Progenitor cell of endocrine pancreas (in vitro differentiated cells): Measurements from ENCODE around the gene ZNF444. TPM values are rescaled to one million over a fixed set of nuclear protein-coding genes. Genes with fewer than 3 reads are reported as not detected.
A peak's percentile ranks its signal among the peaks of the same experiment; 100 is the strongest.

Experiments
- DNase-seq: peaks from one replicate; pipeline ENCODE4 v3.0.0; 2021; ENCODE audit warnings: low spot score; ENCODE audit not compliant: unreplicated experiment
- H3K27ac Mint-ChIP-seq: 2 replicates; pipeline ENCODE4 v1.8.0; 2021; ENCODE audit warnings: mild to moderate bottlenecking, moderate library complexity, mixed read lengths
- H3K27me3 Mint-ChIP-seq: 2 replicates; pipeline ENCODE4 v1.8.0; 2021; ENCODE audit warnings: mixed read lengths
- H3K36me3 Mint-ChIP-seq: 2 replicates; pipeline ENCODE4 v1.8.0; 2022; ENCODE audit warnings: mixed read lengths; ENCODE audit not compliant: insufficient read depth
- H3K4me1 Mint-ChIP-seq: 2 replicates; pipeline ENCODE4 v1.8.0; 2021; ENCODE audit warnings: low read depth, mixed read lengths
- H3K4me3 Mint-ChIP-seq: 2 replicates; pipeline ENCODE4 v1.8.0; 2021; ENCODE audit warnings: low read depth, mild to moderate bottlenecking, moderate library complexity, mixed read lengths
- H3K9me3 Mint-ChIP-seq: 2 replicates; pipeline ENCODE4 v1.8.0; 2021; ENCODE audit warnings: low read depth, mixed read lengths
- CTCF ChIP-seq: fragments of 200-600 bp; sonication (generic); IDR thresholded peaks from one replicate; pipeline ENCODE4 v1.5.0; 2021; ENCODE audit warnings: antibody characterized with exemption, mild to moderate bottlenecking; ENCODE audit not compliant: unreplicated experiment
- total RNA-seq: library from RNA; stranded (reverse); gene quantifications from 2 replicates; pipeline ENCODE4 v1.2.1, GENCODE V29; 2021

ZNF444 gene
- total RNA-seq, 1 donor from 2014 or later = 132 TPM

GRCh38 chr19:56139847-56140582 lies 1.1 kb upstream of the ZNF444 start:
- Mint-ChIP-seq H3K27me3 (no peaks in the 10 kb centered on the region), H3K27ac (peak overlapping the region; percentile 97), H3K4me3 (peak overlapping the region; percentile 83), H3K4me1 (peaks cover 40% of the 10 kb centered on the region), H3K9me3 (no peaks in the 10 kb centered on the region), H3K36me3 (peaks cover 2% of the 10 kb centered on the region)
- no peak for DNase-seq
- TF ChIP-seq CTCF = no peak

GRCh38 chr19:56141417-56141993 lies 418 bp downstream of the ZNF444 start:
- TF ChIP-seq CTCF = no peak
- peaks cover 2% of the 10 kb centered on the region for H3K36me3 Mint-ChIP-seq
- H3K4me3 Mint-ChIP-seq = peak overlapping the region; percentile 83
- H3K4me1 Mint-ChIP-seq = peaks cover 37% of the 10 kb centered on the region
- no peaks in the 10 kb centered on the region for H3K9me3 Mint-ChIP-seq
- H3K27ac Mint-ChIP-seq = peak overlapping the region; percentile 99
- H3K27me3 Mint-ChIP-seq = no peaks in the 10 kb centered on the region
- peak; percentile 27 for DNase-seq

- Mint-ChIP-seq H3K36me3 (peaks cover 2% of the 10 kb centered on the region), H3K27me3 (no peaks in the 10 kb centered on the region), H3K9me3 (no peaks in the 10 kb centered on the region), H3K4me1 (peaks cover 37% of the 10 kb centered on the region), H3K4me3 (peak overlapping the region; percentile 83), H3K27ac (peak overlapping the region; percentile 99)
- TF ChIP-seq CTCF = no peak
- peak; percentile 41 for DNase-seq
These were observed 1.1 kb downstream of the ZNF444 start for GRCh38 chr19:56142087-56142787.

- Mint-ChIP-seq H3K27me3 (no peaks in the 10 kb centered on the region), H3K9me3 (no peaks in the 10 kb centered on the region), H3K4me1 (peaks cover 37% of the 10 kb centered on the region), H3K27ac (peak overlapping the region; percentile 99), H3K4me3 (peak overlapping the region; percentile 83), H3K36me3 (peaks cover 2% of the 10 kb centered on the region)
- no peak for TF ChIP-seq CTCF
- DNase-seq = no peak
These were observed 1.9 kb downstream of the ZNF444 start for GRCh38 chr19:56142897-56143434.

GRCh38 chr19:56144376-56144775 lies 3.3 kb downstream of the ZNF444 start:
- peak overlapping the region; percentile 56 for H3K4me3 Mint-ChIP-seq
- H3K36me3 Mint-ChIP-seq = peaks cover 7% of the 10 kb centered on the region
- TF ChIP-seq CTCF = no peak
- peak overlapping the region; percentile 49 for H3K27ac Mint-ChIP-seq
- peaks cover 35% of the 10 kb centered on the region for H3K4me1 Mint-ChIP-seq
- H3K9me3 Mint-ChIP-seq = no peaks in the 10 kb centered on the region
- DNase-seq = no peak
- no peaks in the 10 kb centered on the region for H3K27me3 Mint-ChIP-seq
